K562 treated with DMSO at 1 percent for 48 hours (cell line): Measurements from ENCODE around the gene CDH19. TPM values are rescaled to one million over a fixed set of nuclear protein-coding genes. Genes with fewer than 3 reads are reported as not detected.

Source experiments
- total RNA-seq: library from RNA; unstranded; fragments of 300-600 nt; gene quantifications from 2 replicates; pipeline ENCODE4 v1.2.3, GENCODE V29; 2022; ENCODE audit warnings: low replicate concordance; ENCODE audit errors: extremely low read depth

Gene CDH19, protein sequence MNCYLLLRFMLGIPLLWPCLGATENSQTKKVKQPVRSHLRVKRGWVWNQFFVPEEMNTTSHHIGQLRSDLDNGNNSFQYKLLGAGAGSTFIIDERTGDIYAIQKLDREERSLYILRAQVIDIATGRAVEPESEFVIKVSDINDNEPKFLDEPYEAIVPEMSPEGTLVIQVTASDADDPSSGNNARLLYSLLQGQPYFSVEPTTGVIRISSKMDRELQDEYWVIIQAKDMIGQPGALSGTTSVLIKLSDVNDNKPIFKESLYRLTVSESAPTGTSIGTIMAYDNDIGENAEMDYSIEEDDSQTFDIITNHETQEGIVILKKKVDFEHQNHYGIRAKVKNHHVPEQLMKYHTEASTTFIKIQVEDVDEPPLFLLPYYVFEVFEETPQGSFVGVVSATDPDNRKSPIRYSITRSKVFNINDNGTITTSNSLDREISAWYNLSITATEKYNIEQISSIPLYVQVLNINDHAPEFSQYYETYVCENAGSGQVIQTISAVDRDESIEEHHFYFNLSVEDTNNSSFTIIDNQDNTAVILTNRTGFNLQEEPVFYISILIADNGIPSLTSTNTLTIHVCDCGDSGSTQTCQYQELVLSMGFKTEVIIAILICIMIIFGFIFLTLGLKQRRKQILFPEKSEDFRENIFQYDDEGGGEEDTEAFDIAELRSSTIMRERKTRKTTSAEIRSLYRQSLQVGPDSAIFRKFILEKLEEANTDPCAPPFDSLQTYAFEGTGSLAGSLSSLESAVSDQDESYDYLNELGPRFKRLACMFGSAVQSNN
- not detected in 2 replicates for total RNA-seq

DNA sequence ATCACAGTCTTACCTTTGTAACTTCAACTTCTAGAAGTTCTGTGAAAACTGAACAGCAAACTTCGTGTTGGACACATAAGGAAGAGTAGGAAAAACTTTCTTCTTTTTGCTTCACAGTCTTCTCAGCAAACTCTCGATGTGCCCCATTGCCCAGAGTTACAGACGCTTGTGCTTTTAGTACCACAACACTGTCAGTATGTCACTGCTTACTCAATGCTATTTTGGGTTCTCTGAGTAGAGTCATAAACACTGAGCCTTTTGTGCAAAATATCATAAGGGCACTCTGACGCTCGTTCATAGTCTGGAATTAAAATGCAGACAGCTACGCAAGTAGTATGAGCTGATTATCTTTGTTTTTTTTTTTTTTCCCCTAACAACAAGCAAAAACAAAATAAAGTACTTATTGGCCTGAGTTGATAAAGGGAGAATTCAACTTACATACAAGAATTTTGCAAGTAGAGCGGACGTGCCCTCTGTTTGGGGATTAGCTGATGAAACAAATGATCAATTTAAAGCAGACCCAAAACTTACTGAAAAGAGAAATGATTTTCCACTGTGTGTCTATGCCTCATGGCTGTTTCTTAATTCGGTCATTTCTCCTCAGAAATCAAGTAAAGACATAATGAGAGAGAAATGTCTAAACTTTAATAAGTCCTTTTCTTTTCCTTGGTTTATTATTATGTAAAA lies at the start of gene CDH19:
Gene CDH19 (minus strand): TSS at position 150 of the 687 bp plus-strand sequence. CDS start 31,886 bp downstream, outside the sequence.

